ENCODE measurements around the gene NTSR1. TPM values are rescaled to one million over a fixed set of nuclear protein-coding genes. Genes with fewer than 3 reads are reported as not detected.

Gene NTSR1
- total and polyA plus RNA-seq, 2 of the 13 experiments (the other 11 are each of a cell fraction or from before 2014, with no cell fraction given): 0.09 to 0.12 TPM

GRCh38 chr20:62739581-62740285 lies 31.1 kb downstream of the NTSR1 start (continued):
- no peak for TF ChIP-seq STAT6 (CRISPR knock-in tag; IDR thresholded peaks at IDR 0.05; ENCODE audit: borderline replicate concordance)

- no peak overlapping the region for H3K9ac ChIP-seq (ENCODE audit: insufficient read depth, low read depth, low read length)
- peaks cover 11% of the 10 kb centered on the region; the same call in 1 of the 2 replicates for H3K4me1 ChIP-seq (ENCODE audit: insufficient read depth, low read length)
- H3K36me3 ChIP-seq (replicated peaks in 1 of 2; ENCODE audit: control insufficient read depth in 1 of 2, insufficient read depth in 2 of 2, low read length in 2 of 2): no peaks in the 10 kb centered on the region
- ChIA-PET POLR2A (interaction anchor here (0.8 kb wide), 1 partner anchor 54 kb away, joined by 3 read pairs; no protein-coding TSS in a partner anchor), CTCF (ENCODE audit: low intra/inter-chr PET ratio, low total read pairs) (no interaction called here)
- peak; percentile 54 for DNase-seq (ENCODE audit: low spot score)
- no peaks in the 10 kb centered on the region; the same call in 1 of the 2 replicates for H4K20me1 ChIP-seq (ENCODE audit: insufficient read depth, low read length)
- no peak overlapping the region for H3K27ac ChIP-seq (ENCODE audit: extremely low read length, insufficient read depth, low read length)
- in situ Hi-C loops (cut with HindIII; ENCODE audit: extremely low pct_ligation_motif_present, low pct_unique_long_range_greater_than_20kb) (no loop called here), intact Hi-C loops (cut with micrococcal nuclease; ENCODE audit: unreplicated experiment) (no loop called here)
- WGBS (ENCODE audit: low lambda C conversion rate): 7% methylated on average over 27 of the region's 28 CpGs
- H3K79me2 ChIP-seq (ENCODE audit: insufficient read depth, low read length): no peaks in the 10 kb centered on the region
- H3K9me3 ChIP-seq (ENCODE audit: low read length): no peaks in the 10 kb centered on the region
- no peak overlapping the region for H3K4me2 ChIP-seq (ENCODE audit: low read depth, low read length)
- FAIRE-seq: peak; percentile 44
- no peak overlapping the region for H2AFZ ChIP-seq (ENCODE audit: low read length)
- H3K27me3 ChIP-seq (ENCODE audit: control insufficient read depth in 1 of 2, insufficient read depth in 2 of 2, low read length in 2 of 2): peaks cover 66 to 93% of the 10 kb centered on the region in 2 experiments
- peak; percentile 9; the same call in 2 of the 3 replicates for ATAC-seq
- no TSS peak for BruUV-seq (replicated peaks)
- no peak overlapping the region for H3K4me3 ChIP-seq (replicated peaks in 1 of 3; ENCODE audit: insufficient read depth in 1 of 3, low read depth in 2 of 3, low read length in 3 of 3)
- TF ChIP-seq MAFF (IDR thresholded peaks at IDR 0.05; ENCODE audit: low read depth, low read length) (no peak), HIC2 (CRISPR knock-in tag; IDR thresholded peaks at IDR 0.05; ENCODE audit: low read depth) (no peak), THAP11 (CRISPR knock-in tag; IDR thresholded peaks at IDR 0.05) (no peak), HNF1B (CRISPR knock-in tag; IDR thresholded peaks at IDR 0.05) (0 out of 2 replicates have a peak, but pooled peaks have one; percentile 4), MTF2 (CRISPR knock-in tag; IDR thresholded peaks at IDR 0.05; ENCODE audit: borderline replicate concordance) (peak; percentile 70; the same call in 1 of the 2 replicates), RBM39 (IDR thresholded peaks at IDR 0.05; ENCODE audit: low read depth, low read length, poor library complexity, severe bottlenecking) (peak; percentile 54), ZKSCAN1 (IDR thresholded peaks at IDR 0.05; ENCODE audit: low read length) (no peak), CENPX (CRISPR knock-in tag; IDR thresholded peaks at IDR 0.05) (no peak), HIVEP1 (CRISPR knock-in tag; IDR thresholded peaks at IDR 0.05) (peak; percentile 23; the same call in 1 of the 2 replicates)
- TF ChIP-seq, protein P1, sequence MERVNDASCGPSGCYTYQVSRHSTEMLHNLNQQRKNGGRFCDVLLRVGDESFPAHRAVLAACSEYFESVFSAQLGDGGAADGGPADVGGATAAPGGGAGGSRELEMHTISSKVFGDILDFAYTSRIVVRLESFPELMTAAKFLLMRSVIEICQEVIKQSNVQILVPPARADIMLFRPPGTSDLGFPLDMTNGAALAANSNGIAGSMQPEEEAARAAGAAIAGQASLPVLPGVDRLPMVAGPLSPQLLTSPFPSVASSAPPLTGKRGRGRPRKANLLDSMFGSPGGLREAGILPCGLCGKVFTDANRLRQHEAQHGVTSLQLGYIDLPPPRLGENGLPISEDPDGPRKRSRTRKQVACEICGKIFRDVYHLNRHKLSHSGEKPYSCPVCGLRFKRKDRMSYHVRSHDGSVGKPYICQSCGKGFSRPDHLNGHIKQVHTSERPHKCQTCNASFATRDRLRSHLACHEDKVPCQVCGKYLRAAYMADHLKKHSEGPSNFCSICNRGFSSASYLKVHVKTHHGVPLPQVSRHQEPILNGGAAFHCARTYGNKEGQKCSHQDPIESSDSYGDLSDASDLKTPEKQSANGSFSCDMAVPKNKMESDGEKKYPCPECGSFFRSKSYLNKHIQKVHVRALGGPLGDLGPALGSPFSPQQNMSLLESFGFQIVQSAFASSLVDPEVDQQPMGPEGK (CRISPR knock-in tag; IDR thresholded peaks at IDR 0.05): peak; percentile 36; the same call in 1 of the 2 replicates
These were observed 31.9 kb downstream of the NTSR1 start for GRCh38 chr20:62740286-62741141.
